Duodenal mucosa (tissue), 2 donors: Measurements from ENCODE around the gene BRCC3.
"Not testable (repeated sequence)": the region's sequence is repeated elsewhere in the genome, so short reads cannot be mapped to it uniquely, and the experiment has no call there.

Experiments
- H3K27ac ChIP-seq: one replicate; pipeline ENCODE4 v1.7.0; 2013; ENCODE audit warnings: low read depth, low read length
- H3K27me3 ChIP-seq, 2 donors: one replicate each; pipeline ENCODE4 v1.7.0; 2013; ENCODE audit warnings: low read length in 2 of 2, control low read depth in 1 of 2; ENCODE audit not compliant: insufficient read depth in 2 of 2, control insufficient read depth in 1 of 2
- H3K36me3 ChIP-seq, 2 donors: one replicate each; pipeline ENCODE4 v1.7.0; 2013; ENCODE audit warnings: low read length in 2 of 2, control low read depth in 1 of 2; ENCODE audit not compliant: insufficient read depth in 2 of 2, control insufficient read depth in 1 of 2
- H3K4me1 ChIP-seq, 2 donors: one replicate each; pipeline ENCODE4 v1.7.0; 2013; ENCODE audit warnings: low read length in 2 of 2, control low read depth in 1 of 2; ENCODE audit not compliant: insufficient read depth in 2 of 2, control insufficient read depth in 1 of 2
- H3K4me3 ChIP-seq, 2 donors: one replicate each; pipeline ENCODE4 v1.7.0; 2013; ENCODE audit warnings: low read length in 2 of 2, low read depth in 1 of 2
- H3K9ac ChIP-seq, 2 donors: one replicate each; pipeline ENCODE4 v1.7.0; 2013; ENCODE audit warnings: low read length in 2 of 2, low read depth in 1 of 2
- H3K9me3 ChIP-seq, 2 donors: one replicate each; pipeline ENCODE4 v1.7.0; 2013; ENCODE audit warnings: low read length in 2 of 2, control low read depth in 1 of 2; ENCODE audit not compliant: control insufficient read depth in 1 of 2

BRCC3 gene

DNA sequence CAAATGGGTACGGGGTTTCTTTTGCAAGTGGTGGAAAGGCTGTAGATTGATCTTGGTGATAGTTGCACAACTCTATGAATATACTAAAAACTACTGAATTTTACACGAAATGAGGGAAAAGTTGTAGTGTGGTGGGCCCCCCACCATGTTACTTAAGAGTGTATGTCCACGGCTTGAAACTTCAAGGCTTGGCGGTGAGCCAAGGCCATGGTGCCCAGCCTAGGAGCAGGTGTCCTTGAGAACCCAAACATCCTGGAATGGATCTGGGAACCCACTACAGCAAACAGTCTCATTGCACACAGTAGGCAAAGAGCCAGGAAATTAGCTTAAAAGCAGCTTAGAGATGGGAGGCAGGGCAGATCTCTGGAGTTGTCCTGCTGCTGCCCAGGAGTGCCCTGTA is 62.9 kb downstream of the BRCC3 start:
- Histone ChIP-seq H3K4me1 (no peaks in the 10 kb centered on the region), H3K27ac (no peak overlapping the region), H3K36me3 (no peaks in the 10 kb centered on the region), H3K27me3 (no peaks in the 10 kb centered on the region), H3K4me3 (no peak overlapping the region), H3K9me3 (no peaks in the 10 kb centered on the region), H3K9ac (no peak overlapping the region)

DNA sequence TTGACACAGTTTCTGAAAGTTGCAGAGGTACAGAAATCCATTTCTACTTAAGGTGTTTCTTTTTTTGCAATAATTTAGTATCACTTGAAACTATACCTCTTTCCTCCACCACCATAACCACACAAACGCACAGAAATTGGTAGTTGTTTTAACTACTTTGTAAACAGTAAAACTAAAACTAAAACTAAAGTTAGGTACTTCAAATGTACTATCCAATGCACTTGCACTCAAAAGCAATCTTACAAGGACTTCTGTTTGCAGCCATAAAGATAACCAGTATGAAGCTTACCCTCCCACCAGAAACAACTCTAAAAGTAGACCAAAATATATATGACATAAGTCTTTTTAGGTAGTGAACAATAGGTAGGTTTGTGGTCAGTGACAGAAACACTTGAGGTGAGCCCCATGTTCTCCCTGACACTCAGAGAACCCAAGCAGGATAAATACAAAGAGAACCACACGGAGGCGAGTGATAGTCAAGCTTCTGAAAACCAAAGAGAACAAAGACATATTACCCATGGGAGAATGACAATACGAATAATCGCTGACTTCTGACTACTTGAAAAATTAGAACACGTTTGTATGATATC is 72.7 kb downstream of the BRCC3 start:
- no peaks in the 10 kb centered on the region for H3K4me1 ChIP-seq
- H3K27ac ChIP-seq, result no peak overlapping the region
- H3K36me3 ChIP-seq, result no peaks in the 10 kb centered on the region
- no peak overlapping the region for H3K4me3 ChIP-seq
- H3K9ac ChIP-seq, result no peak overlapping the region
- no peaks in the 10 kb centered on the region for H3K9me3 ChIP-seq
- H3K27me3 ChIP-seq, result no peaks in the 10 kb centered on the region

DNA sequence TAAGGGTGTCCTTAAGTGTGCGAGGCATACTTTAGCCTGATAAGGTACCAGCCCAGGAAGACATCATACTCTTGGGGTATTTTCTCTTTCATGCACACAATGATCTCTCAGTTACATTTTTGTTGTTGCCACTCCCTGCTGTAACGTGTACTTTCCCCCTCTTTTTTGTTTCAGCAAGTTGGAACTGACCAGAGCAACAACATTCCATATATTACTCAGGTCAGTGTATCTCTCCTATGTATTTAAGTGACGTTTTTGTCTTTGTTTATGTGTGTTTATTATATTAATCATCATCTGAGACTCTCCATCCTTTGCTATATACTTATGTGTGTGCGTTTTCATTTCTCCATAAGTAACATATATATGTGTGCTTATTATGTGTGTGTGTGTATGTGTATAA is 73.6 kb downstream of the BRCC3 start:
- no peak overlapping the region for H3K4me3 ChIP-seq
- H3K9ac ChIP-seq, result no peak overlapping the region
- no peaks in the 10 kb centered on the region for H3K9me3 ChIP-seq
- H3K4me1 ChIP-seq, result no peaks in the 10 kb centered on the region
- no peak overlapping the region for H3K27ac ChIP-seq
- H3K27me3 ChIP-seq, result no peaks in the 10 kb centered on the region
- H3K36me3 ChIP-seq, result no peaks in the 10 kb centered on the region

DNA sequence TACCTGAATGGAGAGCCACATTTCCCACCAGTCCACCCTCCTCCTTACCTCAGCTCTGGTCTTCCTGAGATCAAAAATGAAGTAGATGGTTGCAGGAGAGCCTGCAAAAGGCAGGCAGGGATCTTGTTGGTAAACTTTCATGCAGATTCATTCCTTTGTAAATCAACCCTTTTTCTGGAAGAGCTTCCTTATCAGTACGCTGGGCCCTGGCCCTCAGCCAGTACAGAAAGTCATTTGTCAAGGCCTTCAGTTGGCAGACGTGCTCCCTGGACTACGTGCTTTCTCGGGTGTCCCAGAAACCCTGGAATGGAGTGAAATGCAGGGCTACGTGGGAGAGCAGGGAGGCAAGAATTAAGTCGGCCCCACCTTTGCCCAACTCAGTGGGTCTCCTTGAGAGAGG is 76.3 kb downstream of the BRCC3 start:
- not testable (repeated sequence) for H3K4me3 ChIP-seq, H3K4me1 ChIP-seq, H3K27me3 ChIP-seq, H3K9ac ChIP-seq, H3K27ac ChIP-seq, H3K9me3 ChIP-seq, H3K36me3 ChIP-seq

DNA sequence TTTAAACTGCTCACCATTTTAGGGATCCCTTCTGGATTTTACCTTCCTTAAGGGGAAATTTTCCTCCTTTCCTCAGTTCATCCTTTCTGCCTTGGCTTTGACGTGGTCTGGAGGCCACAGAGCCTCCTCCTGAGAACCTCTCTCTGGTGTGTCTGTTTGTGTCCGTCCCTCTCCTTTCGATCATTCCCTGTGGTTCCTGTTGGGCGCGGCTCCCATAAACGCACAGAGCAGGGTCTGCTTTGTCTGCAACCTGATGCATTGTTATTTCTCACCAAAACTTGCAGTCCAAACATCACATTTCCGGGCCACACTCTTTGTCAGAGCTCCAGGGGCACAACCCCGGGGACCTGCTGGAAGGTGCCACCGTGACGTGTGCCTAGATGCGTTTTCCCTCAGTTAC is 76.9 kb downstream of the BRCC3 start:
- not testable (repeated sequence) for H3K4me1 ChIP-seq, H3K27ac ChIP-seq, H3K4me3 ChIP-seq, H3K27me3 ChIP-seq, H3K9me3 ChIP-seq, H3K36me3 ChIP-seq, H3K9ac ChIP-seq

DNA sequence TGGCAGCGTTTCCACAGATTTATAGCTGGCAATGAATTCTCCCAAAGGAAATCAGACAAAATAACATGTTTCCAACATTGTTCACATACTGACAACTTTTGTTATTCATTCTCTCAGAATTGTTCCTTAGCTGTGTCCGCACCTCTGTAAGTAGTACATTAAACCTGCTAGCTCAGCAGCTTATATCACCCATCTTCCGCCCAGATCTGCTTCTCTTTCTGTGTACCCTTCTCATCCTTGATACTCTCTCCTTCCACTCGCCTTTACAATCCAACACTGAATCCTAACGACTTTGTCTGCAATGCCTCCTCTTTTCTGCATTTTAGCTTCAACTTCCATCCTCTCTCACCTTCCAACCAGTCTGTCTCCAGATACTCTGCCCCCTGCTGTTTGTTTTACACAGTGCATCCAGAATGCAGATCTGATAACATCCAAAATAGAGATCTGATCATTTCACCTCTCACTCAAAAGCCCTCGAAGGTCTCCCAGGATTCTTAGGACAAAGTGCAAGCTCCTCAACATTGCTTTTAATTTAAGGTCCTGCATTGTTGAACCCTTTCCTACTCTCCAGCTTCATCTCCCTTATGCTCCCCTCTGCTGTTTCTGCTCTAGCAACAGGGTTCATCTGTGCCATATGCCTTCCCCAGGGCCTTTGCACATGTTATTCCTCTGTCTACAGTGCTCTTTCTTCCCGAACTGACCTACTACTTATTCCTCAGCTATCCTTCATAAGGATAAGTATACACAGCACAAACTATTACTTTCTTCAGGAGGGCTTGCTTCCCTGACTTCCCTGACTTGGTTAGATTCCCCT is 77.6 kb downstream of the BRCC3 start:
- Histone ChIP-seq H3K4me3 (no peak overlapping the region), H3K9me3 (no peaks in the 10 kb centered on the region), H3K36me3 (no peaks in the 10 kb centered on the region), H3K9ac (no peak overlapping the region), H3K4me1 (no peaks in the 10 kb centered on the region), H3K27ac (no peak overlapping the region), H3K27me3 (no peaks in the 10 kb centered on the region)

DNA sequence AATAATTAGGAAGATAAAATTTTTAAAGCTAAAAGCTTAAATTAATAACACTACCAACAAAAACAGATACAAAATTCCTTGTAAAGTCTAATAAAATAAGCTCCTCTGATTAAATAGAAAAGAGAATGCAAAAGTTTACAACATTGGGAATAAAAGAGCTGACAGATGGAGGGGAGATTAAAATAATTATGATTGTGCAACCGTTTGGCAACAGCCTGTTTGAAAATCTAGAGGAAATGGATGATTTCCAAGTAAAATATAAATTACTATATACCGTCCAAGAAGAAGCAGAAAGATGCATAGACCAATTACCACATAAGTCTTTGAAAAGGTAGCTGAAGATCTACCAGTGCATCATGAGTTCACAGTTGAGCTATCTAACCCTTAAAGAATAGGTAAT is 98.6 kb downstream of the BRCC3 start:
- H3K27ac ChIP-seq, result no peak overlapping the region
- no peaks in the 10 kb centered on the region for H3K9me3 ChIP-seq
- H3K4me3 ChIP-seq, result no peak overlapping the region
- H3K4me1 ChIP-seq, result no peaks in the 10 kb centered on the region
- H3K9ac ChIP-seq, result no peak overlapping the region
- H3K27me3 ChIP-seq, result no peaks in the 10 kb centered on the region
- no peaks in the 10 kb centered on the region for H3K36me3 ChIP-seq
